AG09319 (cell line): ENCODE data around the gene TRANK1.
A peak's percentile ranks its signal among the peaks of the same experiment; 100 is the strongest.

ENCODE experiments used
- DNase-seq: peaks from one replicate; pipeline ENCODE4 v3.0.0-alpha.2; 2010; ENCODE audit warnings: low read depth; ENCODE audit errors: extremely low read depth
- TF ChIP-seq, protein P1 (sequence below): IDR thresholded peaks from 2 replicates; pipeline ENCODE4 v1.5.1; 2011; ENCODE audit warnings: low read depth, mild to moderate bottlenecking, inconsistent platforms, low read length, moderate library complexity

The TRANK1 gene

GRCh38 chr3:36944641-36945270, at the start of gene TRANK1:
Gene TRANK1, minus strand, starts transcription at chr3:36945054. Its CDS starts 245 bp downstream, at chr3:36944809.
- no peak for DNase-seq
- TF ChIP-seq, protein P1, sequence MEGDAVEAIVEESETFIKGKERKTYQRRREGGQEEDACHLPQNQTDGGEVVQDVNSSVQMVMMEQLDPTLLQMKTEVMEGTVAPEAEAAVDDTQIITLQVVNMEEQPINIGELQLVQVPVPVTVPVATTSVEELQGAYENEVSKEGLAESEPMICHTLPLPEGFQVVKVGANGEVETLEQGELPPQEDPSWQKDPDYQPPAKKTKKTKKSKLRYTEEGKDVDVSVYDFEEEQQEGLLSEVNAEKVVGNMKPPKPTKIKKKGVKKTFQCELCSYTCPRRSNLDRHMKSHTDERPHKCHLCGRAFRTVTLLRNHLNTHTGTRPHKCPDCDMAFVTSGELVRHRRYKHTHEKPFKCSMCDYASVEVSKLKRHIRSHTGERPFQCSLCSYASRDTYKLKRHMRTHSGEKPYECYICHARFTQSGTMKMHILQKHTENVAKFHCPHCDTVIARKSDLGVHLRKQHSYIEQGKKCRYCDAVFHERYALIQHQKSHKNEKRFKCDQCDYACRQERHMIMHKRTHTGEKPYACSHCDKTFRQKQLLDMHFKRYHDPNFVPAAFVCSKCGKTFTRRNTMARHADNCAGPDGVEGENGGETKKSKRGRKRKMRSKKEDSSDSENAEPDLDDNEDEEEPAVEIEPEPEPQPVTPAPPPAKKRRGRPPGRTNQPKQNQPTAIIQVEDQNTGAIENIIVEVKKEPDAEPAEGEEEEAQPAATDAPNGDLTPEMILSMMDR, result no peak

DNA sequence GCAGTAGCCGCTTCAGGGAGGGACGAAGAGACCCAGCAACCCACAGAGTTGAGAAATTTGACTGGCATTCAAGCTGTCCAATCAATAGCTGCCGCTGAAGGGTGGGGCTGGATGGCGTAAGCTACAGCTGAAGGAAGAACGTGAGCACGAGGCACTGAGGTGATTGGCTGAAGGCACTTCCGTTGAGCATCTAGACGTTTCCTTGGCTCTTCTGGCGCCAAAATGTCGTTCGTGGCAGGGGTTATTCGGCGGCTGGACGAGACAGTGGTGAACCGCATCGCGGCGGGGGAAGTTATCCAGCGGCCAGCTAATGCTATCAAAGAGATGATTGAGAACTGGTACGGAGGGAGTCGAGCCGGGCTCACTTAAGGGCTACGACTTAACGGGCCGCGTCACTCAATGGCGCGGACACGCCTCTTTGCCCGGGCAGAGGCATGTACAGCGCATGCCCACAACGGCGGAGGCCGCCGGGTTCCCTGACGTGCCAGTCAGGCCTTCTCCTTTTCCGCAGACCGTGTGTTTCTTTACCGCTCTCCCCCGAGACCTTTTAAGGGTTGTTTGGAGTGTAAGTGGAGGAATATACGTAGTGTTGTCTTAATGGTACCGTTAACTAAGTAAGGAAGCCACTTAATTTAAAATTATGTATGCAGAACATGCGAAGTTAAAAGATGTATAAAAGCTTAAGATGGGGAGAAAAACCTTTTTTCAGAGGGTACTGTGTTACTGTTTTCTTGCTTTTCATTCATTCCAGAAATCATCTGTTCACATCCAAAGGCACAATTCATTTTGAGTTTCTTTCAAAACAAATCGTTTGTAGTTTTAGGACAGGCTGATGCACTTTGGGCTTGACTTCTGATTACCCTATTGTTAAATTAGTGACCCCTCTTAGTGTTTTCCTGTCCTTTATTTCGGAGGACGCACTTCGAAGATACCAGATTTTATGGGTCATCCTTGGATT, 48.8 kb upstream of the TRANK1 start, which contains the start of gene MLH1:
Gene MLH1 (plus strand): TSS at position 193 of the 958 bp plus-strand sequence. CDS start 30 bp downstream, at position 223.
- TF ChIP-seq, protein P1, result no peak
- DNase-seq, result peak; percentile 100

DNA sequence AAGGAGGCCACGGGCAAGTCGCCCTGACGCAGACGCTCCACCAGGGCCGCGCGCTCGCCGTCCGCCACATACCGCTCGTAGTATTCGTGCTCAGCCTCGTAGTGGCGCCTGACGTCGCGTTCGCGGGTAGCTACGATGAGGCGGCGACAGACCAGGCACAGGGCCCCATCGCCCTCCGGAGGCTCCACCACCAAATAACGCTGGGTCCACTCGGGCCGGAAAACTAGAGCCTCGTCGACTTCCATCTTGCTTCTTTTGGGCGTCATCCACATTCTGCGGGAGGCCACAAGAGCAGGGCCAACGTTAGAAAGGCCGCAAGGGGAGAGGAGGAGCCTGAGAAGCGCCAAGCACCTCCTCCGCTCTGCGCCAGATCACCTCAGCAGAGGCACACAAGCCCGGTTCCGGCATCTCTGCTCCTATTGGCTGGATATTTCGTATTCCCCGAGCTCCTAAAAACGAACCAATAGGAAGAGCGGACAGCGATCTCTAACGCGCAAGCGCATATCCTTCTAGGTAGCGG, 48.0 kb upstream of the TRANK1 start, which contains the start of gene EPM2AIP1:
Gene EPM2AIP1 (minus strand): TSS at position 326 of the 520 bp plus-strand sequence. CDS start 54 bp downstream, at position 272.
- no peak for DNase-seq

DNA sequence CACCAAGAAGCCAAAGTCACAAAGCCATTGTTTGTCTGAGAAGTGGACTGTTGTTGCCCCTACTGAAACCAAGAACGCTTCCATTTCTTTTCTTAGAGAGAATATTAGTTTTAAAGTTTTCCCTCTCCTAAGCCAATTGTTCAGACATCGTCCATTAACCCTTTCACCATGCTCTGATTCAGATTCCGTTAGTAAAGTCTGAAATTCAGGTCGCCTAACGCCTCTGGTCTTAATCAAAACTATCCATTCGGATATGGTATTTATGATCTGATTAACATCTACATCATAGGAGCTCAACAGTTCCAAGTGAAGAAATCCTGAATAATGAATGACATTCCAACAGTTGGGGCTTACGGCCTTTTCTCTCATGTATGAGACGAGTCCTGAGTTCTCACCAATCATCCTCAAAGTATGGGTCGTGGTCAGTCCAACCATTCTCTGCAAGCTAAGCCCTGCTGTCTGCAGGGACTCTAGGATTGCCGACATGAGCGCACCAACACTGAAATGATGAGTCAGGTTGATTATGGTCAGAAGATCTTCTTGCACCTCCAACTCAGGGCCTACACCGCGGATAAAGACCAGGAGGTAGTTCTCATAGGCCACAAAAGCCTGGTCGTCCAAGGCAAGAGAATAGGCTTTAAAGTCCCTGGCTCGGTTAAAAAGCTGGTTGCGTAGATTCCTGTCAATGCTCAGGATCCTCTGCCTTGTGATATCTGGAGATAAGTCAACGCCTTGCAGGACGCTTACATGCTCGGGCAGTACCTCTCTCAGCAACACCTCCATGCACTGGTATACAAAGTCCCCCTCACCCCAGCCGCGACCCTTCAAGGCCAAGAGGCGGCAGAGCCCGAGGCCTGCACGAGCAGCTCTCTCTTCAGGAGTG, 47.3 kb upstream of the TRANK1 start:
- peak; percentile 0 for DNase-seq
- TF ChIP-seq, protein P1, result no peak

More for the DNA sequence above, 48.0 kb upstream of the TRANK1 start, which contains the start of gene EPM2AIP1:
- TF ChIP-seq, protein P1, result peak; percentile 10

GRCh38 chr3:36991147-36991546, 46.3 kb upstream of the TRANK1 start:
- DNase-seq, result no peak
- TF ChIP-seq, protein P1, result no peak

- DNase-seq, result no peak
- TF ChIP-seq, protein P1, result no peak
Observed at GRCh38 chr3:36989568-36989967, 44.7 kb upstream of the TRANK1 start.
